Hepatocyte (in vitro differentiated cells): ENCODE results near the gene RALBP1.

Experiments
- EZH2phosphoT487 ChIP-seq: fragments of 200-600 bp; sonication (generic); IDR thresholded peaks from one replicate; pipeline ENCODE4 v1.6.1; 2018; ENCODE audit warnings: antibody characterized with exemption, mild to moderate bottlenecking, low read depth, moderate library complexity; ENCODE audit not compliant: unreplicated experiment, severe bottlenecking
- TF ChIP-seq, protein P1 (sequence below): fragments of 200-600 bp; sonication (generic); IDR thresholded peaks from 2 replicates; pipeline ENCODE4 v1.5.1; 2016; ENCODE audit warnings: antibody characterized with exemption, mild to moderate bottlenecking; ENCODE audit not compliant: poor library complexity

DNA sequence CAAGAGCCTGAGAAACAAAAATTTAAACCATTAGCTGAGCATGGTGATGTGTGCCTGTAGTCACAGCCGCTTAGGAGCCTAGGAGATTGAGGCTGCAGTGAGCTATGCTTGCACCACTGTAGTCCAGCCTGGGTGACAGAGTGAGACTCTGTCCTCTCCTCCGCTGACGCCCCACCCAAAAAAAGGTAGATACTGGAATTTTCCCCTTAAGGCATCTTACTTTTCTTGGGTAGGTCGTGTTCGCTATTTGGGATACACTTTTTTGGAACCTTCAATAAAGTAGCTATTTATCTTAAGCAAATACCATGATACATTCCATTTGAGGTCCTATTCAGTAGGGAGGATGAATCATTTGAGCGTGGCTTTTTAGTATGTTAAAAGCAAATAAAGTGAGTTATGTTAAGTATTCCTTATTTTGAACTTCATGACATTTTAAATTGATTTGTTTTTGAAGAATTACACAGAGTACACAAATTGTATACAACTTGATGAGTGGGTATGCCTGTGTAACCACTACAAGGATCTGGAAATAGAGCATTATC is 38.7 kb downstream of the RALBP1 start:
- no peak for TF ChIP-seq EZH2phosphoT487
- TF ChIP-seq, protein P1, sequence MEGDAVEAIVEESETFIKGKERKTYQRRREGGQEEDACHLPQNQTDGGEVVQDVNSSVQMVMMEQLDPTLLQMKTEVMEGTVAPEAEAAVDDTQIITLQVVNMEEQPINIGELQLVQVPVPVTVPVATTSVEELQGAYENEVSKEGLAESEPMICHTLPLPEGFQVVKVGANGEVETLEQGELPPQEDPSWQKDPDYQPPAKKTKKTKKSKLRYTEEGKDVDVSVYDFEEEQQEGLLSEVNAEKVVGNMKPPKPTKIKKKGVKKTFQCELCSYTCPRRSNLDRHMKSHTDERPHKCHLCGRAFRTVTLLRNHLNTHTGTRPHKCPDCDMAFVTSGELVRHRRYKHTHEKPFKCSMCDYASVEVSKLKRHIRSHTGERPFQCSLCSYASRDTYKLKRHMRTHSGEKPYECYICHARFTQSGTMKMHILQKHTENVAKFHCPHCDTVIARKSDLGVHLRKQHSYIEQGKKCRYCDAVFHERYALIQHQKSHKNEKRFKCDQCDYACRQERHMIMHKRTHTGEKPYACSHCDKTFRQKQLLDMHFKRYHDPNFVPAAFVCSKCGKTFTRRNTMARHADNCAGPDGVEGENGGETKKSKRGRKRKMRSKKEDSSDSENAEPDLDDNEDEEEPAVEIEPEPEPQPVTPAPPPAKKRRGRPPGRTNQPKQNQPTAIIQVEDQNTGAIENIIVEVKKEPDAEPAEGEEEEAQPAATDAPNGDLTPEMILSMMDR: no peak
